ENCODE measurements around the gene NELFB.

- TF ChIP-seq CTCF (optimal IDR thresholded peaks at IDR 0.05 in 1 of 3, IDR thresholded peaks at IDR 0.05 in 1 of 3, conservative IDR thresholded peaks at IDR 0.05 in 1 of 3; ENCODE audit: extremely low read depth in 1 of 3, insufficient read depth in 2 of 3, low read length in 3 of 3) (no peak), EZH2 (IDR thresholded peaks at IDR 0.05; ENCODE audit: low read length) (no peak)
Observed at GRCh38 chr9:137263506-137263905, 8.4 kb downstream of the NELFB start.
